AG09319 (cell line): ENCODE measurements around the gene CIP2A.
A peak's percentile ranks its signal among the peaks of the same experiment; 100 is the strongest.
"Not testable (repeated sequence)": the region's sequence is repeated elsewhere in the genome, so short reads cannot be mapped to it uniquely, and the experiment has no call there.

Source experiments
- DNase-seq: peaks from one replicate; pipeline ENCODE4 v3.0.0-alpha.2; 2010; ENCODE audit warnings: low read depth; ENCODE audit errors: extremely low read depth
- TF ChIP-seq, protein P1 (sequence below): IDR thresholded peaks from 2 replicates; pipeline ENCODE4 v1.5.1; 2011; ENCODE audit warnings: low read depth, mild to moderate bottlenecking, inconsistent platforms, low read length, moderate library complexity

CIP2A gene

DNA sequence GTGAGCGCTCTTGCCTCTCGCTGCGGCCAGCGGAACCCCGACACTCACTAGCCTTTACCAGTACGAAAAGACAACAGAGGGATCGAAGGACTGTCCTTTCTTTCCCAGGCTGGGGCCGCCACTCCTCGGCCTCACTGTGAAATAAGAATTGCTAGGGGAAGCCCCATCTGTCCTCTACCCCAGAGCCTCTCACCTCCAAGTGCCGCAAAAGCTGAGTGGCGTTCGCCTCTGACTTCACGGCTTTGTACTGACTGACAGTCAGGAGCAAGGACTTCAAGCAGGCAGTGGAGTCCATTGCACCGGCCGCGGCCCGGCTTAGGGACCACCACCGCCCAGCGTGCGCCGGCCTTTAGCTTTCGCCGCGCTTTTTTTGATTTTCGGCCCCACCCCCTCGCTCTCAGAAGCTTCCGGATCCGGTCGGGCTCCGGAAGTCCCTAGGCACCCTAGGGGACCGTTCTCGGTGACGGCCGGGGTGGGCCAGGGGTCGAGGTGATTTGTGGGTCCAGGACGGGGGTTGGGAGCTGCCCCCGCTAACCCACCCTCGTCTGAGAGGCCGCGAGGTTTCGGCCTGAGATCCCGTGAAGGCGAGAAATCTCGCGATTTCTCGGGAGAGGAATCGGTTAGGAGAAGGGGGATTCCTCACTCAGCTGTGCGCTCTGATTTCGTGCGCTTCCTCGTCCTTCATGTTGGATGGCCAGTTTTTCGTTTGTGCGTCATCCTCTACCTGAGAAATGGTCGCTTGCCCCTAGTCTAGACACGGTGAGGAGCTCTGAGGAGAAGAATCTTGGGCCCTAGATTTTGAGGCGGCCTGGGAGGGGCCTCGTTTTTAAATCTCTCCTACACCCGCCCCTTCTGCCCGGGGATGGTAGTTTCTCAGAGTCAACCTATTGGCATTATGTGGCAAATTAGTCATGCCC, at the start of gene CIP2A, which contains the start of gene DZIP3:
Gene CIP2A, minus strand, starts transcription at position 358 of the 917 bp plus-strand sequence. Its CDS starts 63 bp downstream, at position 295.
Gene DZIP3, plus strand, starts transcription at position 642 of the 917 bp plus-strand sequence. CDS start 15,685 bp downstream, outside the sequence.
- DNase-seq: peak; percentile 83
- TF ChIP-seq, protein P1, sequence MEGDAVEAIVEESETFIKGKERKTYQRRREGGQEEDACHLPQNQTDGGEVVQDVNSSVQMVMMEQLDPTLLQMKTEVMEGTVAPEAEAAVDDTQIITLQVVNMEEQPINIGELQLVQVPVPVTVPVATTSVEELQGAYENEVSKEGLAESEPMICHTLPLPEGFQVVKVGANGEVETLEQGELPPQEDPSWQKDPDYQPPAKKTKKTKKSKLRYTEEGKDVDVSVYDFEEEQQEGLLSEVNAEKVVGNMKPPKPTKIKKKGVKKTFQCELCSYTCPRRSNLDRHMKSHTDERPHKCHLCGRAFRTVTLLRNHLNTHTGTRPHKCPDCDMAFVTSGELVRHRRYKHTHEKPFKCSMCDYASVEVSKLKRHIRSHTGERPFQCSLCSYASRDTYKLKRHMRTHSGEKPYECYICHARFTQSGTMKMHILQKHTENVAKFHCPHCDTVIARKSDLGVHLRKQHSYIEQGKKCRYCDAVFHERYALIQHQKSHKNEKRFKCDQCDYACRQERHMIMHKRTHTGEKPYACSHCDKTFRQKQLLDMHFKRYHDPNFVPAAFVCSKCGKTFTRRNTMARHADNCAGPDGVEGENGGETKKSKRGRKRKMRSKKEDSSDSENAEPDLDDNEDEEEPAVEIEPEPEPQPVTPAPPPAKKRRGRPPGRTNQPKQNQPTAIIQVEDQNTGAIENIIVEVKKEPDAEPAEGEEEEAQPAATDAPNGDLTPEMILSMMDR: no peak

DNA sequence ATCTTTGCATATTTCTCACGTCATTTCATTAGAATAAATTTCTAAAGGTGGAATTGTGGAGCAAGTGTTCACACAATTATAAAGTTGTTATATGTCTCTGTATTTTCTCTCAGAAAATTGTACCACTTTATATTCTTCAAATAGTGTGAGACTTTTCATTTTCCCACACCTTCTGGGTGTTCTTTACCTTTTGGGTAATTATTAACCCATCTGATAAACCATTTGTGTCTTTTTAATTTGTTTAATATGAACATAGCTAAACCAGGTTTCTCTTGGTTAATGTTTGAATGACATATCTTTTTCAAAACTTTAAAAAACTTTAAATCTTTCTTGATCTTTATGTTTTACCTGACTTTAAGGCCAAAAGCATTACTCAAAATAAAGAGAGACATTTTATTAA, 40.7 kb upstream of the CIP2A start:
- TF ChIP-seq, protein P1: no peak
- no peak for DNase-seq

DNA sequence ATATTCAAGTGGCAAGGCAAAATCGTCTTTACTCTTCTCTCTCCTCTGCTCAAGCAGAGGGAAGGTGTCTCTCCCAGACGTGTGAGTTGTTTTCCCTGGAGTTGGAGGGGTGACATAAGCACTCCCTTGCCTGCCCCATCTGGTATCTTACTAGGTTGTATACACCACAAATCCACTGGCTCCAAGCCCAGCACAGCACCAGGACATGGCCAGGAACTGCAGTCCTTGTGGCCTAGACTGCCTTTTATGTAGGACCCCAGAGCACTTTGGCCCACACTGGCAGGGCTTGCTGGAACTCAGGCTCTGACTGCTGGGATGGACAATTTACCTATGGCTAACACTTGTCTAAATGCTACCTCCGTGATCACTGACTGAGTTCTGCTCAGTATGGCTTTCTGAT, 34.3 kb upstream of the CIP2A start:
- DNase-seq: no peak
- TF ChIP-seq, protein P1: no peak

DNA sequence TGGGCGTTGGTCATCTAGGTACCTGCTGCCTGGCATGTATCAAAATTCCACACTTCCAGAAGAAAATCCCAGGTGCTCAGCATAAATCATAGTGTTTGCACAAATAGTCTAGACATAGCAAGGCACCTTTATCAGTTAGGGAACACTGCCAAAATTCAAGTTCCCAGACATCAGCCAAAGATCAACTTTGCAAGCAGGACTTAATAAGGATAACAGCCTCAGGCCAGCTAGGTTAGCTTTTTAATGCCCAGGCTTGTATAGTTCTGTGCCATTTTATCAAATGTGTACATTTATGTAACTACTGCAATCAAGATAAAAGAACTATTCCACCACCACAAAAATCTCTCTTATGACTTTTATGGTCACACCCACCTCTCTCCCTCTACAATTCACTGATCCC, 31.0 kb upstream of the CIP2A start:
- TF ChIP-seq, protein P1: no peak
- DNase-seq: no peak

DNA sequence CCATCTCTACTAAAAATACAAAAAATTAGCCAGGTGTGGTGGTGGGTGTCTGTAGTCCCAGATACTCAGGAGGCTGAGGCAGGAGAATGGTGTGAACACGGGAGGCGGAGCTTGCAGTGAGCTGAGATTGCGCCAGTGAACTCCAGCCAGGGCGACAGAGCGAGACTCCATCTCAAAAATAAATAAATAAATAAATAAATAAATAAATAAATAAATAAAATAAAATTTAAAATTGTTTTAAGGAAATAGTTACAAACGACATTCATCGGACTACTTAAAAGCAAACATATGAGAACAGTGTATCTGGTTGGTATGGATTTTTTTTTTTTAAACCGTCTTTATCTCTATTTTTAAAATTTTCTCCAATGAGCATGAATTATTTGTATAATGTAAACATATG, 26.9 kb upstream of the CIP2A start:
- not testable (repeated sequence) for DNase-seq

DNA sequence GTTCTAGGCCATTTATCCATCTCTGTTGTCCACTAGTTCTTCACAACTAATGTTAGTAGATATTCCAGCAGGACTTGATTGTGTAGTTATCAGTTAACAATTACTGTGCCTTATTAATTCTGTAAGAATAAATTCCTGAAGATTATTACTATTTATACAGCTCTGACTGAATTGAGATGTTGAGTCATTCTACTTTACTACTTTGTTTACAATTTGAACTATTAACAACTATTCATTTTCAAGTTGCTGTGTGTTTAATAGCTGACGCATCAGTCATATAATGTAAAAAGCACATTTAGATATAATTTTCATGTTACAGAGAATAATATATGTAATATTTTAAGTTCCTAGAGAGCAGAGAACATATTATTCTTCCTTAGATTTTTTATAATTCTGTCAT, 21.4 kb upstream of the CIP2A start:
- TF ChIP-seq, protein P1: no peak
- DNase-seq: no peak

DNA sequence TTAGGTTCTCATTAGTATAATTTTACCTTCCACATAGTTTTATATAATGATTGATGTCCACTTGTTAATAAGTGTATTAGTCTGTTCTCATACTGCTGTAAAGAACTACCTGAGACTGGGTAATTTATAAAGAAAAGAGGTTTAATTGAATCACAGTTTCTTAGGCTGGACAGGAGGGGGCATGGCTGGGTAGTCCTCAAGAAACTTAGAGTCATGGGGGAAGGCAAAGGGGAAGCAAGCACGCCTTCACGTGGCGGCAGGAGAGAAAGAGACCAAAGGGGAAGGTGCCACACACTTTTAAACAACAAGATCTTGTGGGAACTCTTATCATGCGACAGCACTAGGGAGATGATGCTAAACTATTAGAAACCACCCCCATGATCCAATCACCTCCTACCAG, 19.5 kb upstream of the CIP2A start:
- TF ChIP-seq, protein P1: no peak
- no peak for DNase-seq
